HG03064 (cell line): ENCODE data around the gene NMNAT2.

Experiments used
- ATAC-seq: cut with Tn5 transposase; IDR thresholded peaks from one replicate; pipeline ENCODE4 v1.9.1; 2021; ENCODE audit warnings: low read depth; ENCODE audit not compliant: unreplicated experiment

Gene NMNAT2

GRCh38 chr1:183368213-183369108 lies 49.7 kb downstream of the NMNAT2 start:
- ATAC-seq = no peak

DNA sequence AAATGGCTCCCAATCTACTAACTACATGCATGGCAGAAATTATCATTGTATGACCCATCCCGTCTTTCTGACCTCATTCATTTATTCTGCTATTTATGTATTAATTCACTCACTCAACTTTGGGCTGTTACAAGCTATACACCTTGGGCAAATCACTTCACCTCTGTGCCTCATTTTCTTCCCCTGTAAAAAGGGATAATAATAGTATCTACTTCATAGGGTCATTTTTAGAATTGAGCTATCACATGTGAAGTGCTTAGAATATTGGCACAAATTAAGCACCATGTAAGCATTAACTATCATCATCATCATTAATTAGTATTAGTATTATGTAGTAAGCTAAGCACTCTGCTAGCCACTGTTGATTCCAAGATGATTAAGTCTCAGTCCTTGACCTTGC lies 52.1 kb downstream of the NMNAT2 start:
- ATAC-seq = no peak

- ATAC-seq = no peak
Observed at GRCh38 chr1:183365676-183366075, 52.5 kb downstream of the NMNAT2 start.

- no peak for ATAC-seq
Observed at GRCh38 chr1:183365093-183365492, 53.1 kb downstream of the NMNAT2 start.

DNA sequence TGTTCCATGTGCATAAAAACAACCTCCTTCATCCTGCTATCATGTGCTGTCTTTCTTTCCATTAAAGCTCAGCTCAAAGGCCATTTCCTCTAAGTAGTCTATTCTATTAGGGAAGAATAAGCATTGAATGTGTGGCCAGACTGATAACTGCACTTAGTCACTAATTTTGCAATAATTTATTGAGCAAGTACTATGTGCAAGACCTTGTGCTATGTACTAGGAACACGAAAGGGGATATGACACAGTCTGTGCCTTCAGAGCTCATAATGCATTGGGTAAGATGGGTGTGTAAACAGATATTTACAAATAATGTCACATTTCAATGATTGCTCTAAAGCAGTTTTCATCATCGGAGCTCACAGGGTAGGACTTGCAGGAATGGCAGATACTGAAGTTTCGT lies 54.2 kb downstream of the NMNAT2 start:
- no peak for ATAC-seq

DNA sequence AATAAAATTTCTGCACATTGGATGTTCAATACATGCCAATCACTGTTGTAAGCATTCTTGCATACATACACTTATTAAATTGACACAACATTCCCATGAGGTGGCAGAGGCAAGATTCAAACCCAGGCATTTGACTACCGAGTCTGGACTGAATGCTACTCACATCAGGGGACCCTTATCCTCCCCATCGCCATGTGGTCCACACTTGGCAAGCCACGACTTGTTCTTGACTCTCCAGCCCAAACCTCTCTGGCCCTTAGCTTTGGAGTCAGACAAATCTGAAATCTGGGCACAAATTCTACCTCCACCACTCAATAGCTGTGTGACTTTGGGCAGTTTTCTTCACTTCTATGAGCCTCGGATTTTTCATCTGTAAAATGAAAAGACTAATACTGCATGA lies 57.1 kb downstream of the NMNAT2 start:
- ATAC-seq = no peak

DNA sequence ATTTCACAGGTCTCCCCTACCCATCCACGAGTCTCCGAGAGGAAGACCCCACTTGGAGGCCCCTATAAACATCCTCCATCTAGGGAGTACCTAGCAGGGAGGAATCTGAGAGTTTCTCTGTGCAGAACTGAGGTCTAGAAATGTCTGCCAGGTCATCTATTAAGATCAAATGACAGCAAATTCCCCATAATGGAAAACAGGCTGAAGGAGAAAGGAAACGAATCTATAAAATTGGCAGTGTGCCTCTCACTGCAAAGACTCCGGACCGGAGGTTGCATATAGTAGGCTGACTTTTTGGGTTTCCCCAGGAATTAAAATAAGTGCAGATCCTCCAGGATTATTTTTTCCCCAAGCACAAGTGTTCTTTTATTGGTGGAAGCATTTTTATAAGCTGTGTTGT lies 57.7 kb downstream of the NMNAT2 start:
- no peak for ATAC-seq

- ATAC-seq = no peak
Observed at GRCh38 chr1:183356534-183357182, 61.5 kb downstream of the NMNAT2 start.

DNA sequence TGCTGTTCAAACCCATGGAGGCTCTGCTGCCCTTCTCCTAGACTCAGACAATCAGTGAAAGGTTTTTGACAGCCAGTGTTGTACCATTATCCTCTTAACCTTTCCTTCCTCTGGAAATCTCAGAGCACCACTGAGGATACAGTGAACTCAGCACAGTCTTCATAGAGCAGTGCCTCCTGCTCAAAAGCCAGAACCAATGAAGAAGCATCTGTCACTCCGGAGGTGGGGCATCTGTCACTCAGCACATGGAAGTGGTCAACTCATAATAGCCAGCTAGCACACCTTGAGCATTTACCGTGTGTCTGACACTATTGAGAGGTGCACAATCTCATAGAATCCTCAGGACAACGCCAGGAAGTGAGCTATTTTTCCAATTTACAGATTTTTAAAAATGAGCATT lies 62.4 kb downstream of the NMNAT2 start:
- ATAC-seq = no peak

GRCh38 chr1:183355181-183355580 lies 63.0 kb downstream of the NMNAT2 start:
- ATAC-seq = no peak

DNA sequence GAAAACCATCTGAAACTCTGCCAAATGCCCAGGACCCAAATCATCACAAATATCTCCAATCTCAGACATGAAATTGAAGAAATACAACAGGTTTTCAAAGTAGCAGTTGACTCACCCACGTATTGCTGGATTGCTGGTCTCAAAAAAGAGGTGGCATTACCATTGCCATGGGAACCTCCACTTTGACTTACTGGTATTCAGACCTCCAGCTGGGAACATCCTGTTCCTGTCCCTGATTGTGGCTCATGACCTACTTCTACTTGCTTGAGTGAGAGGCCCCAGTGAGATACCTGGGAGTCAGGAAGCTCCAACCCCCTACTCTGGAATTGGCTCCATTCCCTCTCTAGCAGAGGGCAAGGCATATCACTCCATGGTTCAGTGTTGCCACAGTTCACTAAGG lies 64.6 kb downstream of the NMNAT2 start:
- ATAC-seq = no peak

GRCh38 chr1:183349201-183349711 lies 68.9 kb downstream of the NMNAT2 start:
- ATAC-seq = no peak

GRCh38 chr1:183346276-183346732 lies 71.9 kb downstream of the NMNAT2 start:
- ATAC-seq = no peak

- no peak for ATAC-seq
Observed at GRCh38 chr1:183339556-183340167, 78.5 kb downstream of the NMNAT2 start.

DNA sequence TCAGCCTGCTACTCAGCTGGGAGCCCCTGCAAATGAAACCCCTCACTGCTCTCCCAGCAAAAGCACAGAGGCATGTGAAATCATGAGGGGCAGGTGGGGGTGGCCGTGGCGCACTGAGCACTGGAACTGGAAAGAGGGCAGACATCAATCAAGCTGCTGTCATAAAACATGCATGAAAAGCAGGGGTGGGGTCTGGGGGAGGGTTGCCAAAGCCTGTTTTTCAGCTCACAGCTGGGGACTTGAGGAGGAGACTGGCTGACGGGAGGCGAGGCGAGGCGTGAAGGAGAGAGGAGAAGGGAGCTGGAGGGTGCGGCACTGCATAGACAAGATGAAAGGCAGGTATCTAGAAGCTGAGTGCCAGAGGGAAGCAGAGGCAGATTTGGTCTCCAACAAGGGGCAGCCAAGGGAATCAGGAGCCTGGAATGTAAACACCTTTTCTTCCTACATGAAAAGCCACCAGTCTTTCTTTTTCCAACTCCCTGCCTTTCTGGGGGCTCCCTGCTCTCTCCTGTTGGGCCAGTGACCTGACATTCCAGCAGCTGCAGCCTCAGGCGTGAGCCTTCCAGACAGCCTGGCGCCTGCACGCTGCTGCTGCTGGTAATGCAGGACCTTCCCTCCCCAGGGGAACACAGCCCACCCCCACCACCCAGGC lies 87.0 kb downstream of the NMNAT2 start:
- ATAC-seq = no peak

- no peak for ATAC-seq
Observed at GRCh38 chr1:183330335-183330734, 87.8 kb downstream of the NMNAT2 start.

- no peak for ATAC-seq
Observed at GRCh38 chr1:183328371-183328770, 89.8 kb downstream of the NMNAT2 start.

DNA sequence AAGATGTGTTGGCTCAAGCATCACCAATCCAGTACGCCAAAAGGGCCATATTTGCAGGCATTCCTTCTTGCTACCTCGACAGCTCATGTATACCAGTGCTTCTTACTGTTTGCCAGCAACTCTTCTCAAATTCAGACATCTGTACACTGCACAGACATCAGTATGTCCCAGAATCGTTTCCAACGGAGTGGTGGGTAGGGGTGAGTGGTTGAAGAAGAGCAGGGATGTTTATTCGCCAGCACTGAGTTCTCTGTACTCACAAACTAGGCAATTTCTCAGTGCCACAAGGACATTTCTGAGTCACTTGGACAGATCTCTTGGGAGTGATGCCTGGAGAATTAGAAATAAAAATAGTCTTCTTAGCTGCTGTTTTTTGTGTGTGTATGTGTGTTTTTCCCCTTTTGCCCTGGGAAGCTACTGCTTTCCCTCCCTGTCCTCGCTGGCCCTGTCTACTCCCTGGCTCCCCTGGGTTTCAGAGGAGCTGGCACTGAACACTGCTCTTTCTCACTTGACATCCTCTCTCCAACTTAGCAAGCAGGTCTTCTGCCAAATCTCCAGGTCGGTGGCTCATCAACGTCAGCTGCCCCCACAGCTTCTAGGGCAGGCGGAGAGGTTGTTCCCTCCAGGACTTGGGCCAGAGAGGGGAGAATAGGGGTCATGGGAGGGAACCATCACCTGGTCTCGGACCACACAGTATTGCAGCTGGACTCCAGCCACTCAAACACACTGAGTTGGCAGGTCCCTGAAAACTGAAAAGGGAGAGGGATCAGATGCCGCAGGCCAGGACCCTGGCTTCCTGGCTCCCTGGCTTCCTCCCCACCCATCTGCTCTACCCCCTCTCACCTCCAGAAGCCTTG lies 90.5 kb downstream of the NMNAT2 start:
- ATAC-seq = no peak

GRCh38 chr1:183323849-183324683 lies 94.1 kb downstream of the NMNAT2 start:
- no peak for ATAC-seq
